ENCODE results near the gene HOMER3. TPM values are rescaled to one million over a fixed set of nuclear protein-coding genes. Genes with fewer than 3 reads are reported as not detected.
A peak's percentile ranks its signal among the peaks of the same experiment; 100 is the strongest.

Gene HOMER3
- total RNA-seq, 1 donor from 2014 or later = 50.6 TPM

- peak; percentile 74 for DNase-seq (ENCODE audit: low spot score)
- H3K36me3 Mint-ChIP-seq (ENCODE audit: low read depth) = peaks cover 2% of the 10 kb centered on the region
- H3K27ac Mint-ChIP-seq (ENCODE audit: unreplicated experiment) = no peak overlapping the region
- no peaks in the 10 kb centered on the region for H3K9me3 Mint-ChIP-seq (ENCODE audit: low read depth)
- peaks cover 3% of the 10 kb centered on the region for H3K4me1 Mint-ChIP-seq (ENCODE audit: low read depth)
- no peak overlapping the region for H3K4me3 Mint-ChIP-seq (ENCODE audit: unreplicated experiment)
- H3K27me3 Mint-ChIP-seq (ENCODE audit: low read depth) = no peaks in the 10 kb centered on the region
- no peak for TF ChIP-seq CTCF (IDR thresholded peaks at IDR 0.05)
Observed at GRCh38 chr19:18899624-18900560, 41.1 kb downstream of the HOMER3 start.

GRCh38 chr19:18898607-18899408 lies 42.2 kb downstream of the HOMER3 start:
- peak; percentile 62 for DNase-seq (ENCODE audit: low spot score)
- H3K4me3 Mint-ChIP-seq (ENCODE audit: unreplicated experiment) = no peak overlapping the region
- H3K9me3 Mint-ChIP-seq (ENCODE audit: low read depth) = no peaks in the 10 kb centered on the region
- H3K4me1 Mint-ChIP-seq (ENCODE audit: low read depth) = peaks cover 3% of the 10 kb centered on the region
- no peak for TF ChIP-seq CTCF (IDR thresholded peaks at IDR 0.05)
- no peak overlapping the region for H3K27ac Mint-ChIP-seq (ENCODE audit: unreplicated experiment)
- H3K36me3 Mint-ChIP-seq (ENCODE audit: low read depth) = peaks cover 2% of the 10 kb centered on the region
- no peaks in the 10 kb centered on the region for H3K27me3 Mint-ChIP-seq (ENCODE audit: low read depth)

- no peak for TF ChIP-seq CTCF (IDR thresholded peaks at IDR 0.05)
- H3K4me3 Mint-ChIP-seq (ENCODE audit: unreplicated experiment) = no peak overlapping the region
- peaks cover 3% of the 10 kb centered on the region for H3K4me1 Mint-ChIP-seq (ENCODE audit: low read depth)
- H3K36me3 Mint-ChIP-seq (ENCODE audit: low read depth) = peaks cover 2% of the 10 kb centered on the region
- no peak for DNase-seq (ENCODE audit: low spot score)
- no peak overlapping the region for H3K27ac Mint-ChIP-seq (ENCODE audit: unreplicated experiment)
- H3K9me3 Mint-ChIP-seq (ENCODE audit: low read depth) = no peaks in the 10 kb centered on the region
- no peaks in the 10 kb centered on the region for H3K27me3 Mint-ChIP-seq (ENCODE audit: low read depth)
Observed at GRCh38 chr19:18898081-18898606, 42.9 kb downstream of the HOMER3 start.

GRCh38 chr19:18897094-18898029 lies 43.7 kb downstream of the HOMER3 start:
- Mint-ChIP-seq H3K9me3 (ENCODE audit: low read depth) (no peaks in the 10 kb centered on the region), H3K27ac (ENCODE audit: unreplicated experiment) (no peak overlapping the region), H3K4me1 (ENCODE audit: low read depth) (peaks cover 3% of the 10 kb centered on the region), H3K36me3 (ENCODE audit: low read depth) (peaks cover 2% of the 10 kb centered on the region), H3K27me3 (ENCODE audit: low read depth) (no peaks in the 10 kb centered on the region), H3K4me3 (ENCODE audit: unreplicated experiment) (no peak overlapping the region)
- TF ChIP-seq CTCF (IDR thresholded peaks at IDR 0.05) = no peak
- DNase-seq (ENCODE audit: low spot score) = no peak
